Right lobe of liver (tissue), 6 donors: ENCODE results near the gene PPIL4. TPM values are rescaled to one million over a fixed set of nuclear protein-coding genes. Genes with fewer than 3 reads are reported as not detected.
A peak's percentile ranks its signal among the peaks of the same experiment; 100 is the strongest.

Source experiments
- ATAC-seq, 4 donors: fragments of 200-7000 bp; cut with Tn5 transposase; one replicate each; pipeline ENCODE4 v1.9.1; 2020; ENCODE audit warnings: mild to moderate bottlenecking in 4 of 4, moderate library complexity in 4 of 4
- DNase-seq, 3 donors: peaks; one replicate each; pipeline ENCODE4 v3.0.0-alpha.2; 2020
- H3K27ac ChIP-seq, 3 donors: fragments of 200-600 bp; one replicate each; pipeline ENCODE4 v1.8.0; 2022
- H3K27me3 ChIP-seq, 2 donors: fragments of 200-600 bp; one replicate each; pipeline ENCODE4 v1.8.0; 2022
- H3K36me3 ChIP-seq, 4 donors: fragments of 200-600 bp; sonication (generic) in 1 of 4; one replicate each; pipeline versions ENCODE4 v1.5.1 to v1.8.0; 2017 to 2022; ENCODE audit warnings: control low read depth in 1 of 4
- H3K4me1 ChIP-seq, 4 donors: fragments of 200-600 bp; sonication (generic) in 1 of 4; one replicate each; pipeline versions ENCODE4 v1.5.1 to v1.8.0; 2017 to 2022; ENCODE audit warnings: control low read depth in 1 of 4
- H3K4me3 ChIP-seq, 3 donors: fragments of 200-600 bp; one replicate each; pipeline ENCODE4 v1.8.0; 2022
- H3K9me3 ChIP-seq, 4 donors: fragments of 200-600 bp; sonication (generic) in 1 of 4; one replicate each; pipeline versions ENCODE4 v1.5.1 to v1.8.0; 2017 to 2022; ENCODE audit warnings: control low read depth in 1 of 4
- CTCF ChIP-seq, 4 donors: fragments of 200-600 bp in 3 of 4; fragments of 450-650 bp in 1 of 4; IDR thresholded peaks; one replicate each; pipeline versions ENCODE4 v1.5.1 to v1.8.0; 2016 to 2022; ENCODE audit warnings: antibody characterized with exemption in 4 of 4, mild to moderate bottlenecking in 2 of 4
- POLR2A ChIP-seq: fragments of 450-650 bp; IDR thresholded peaks from one replicate; pipeline ENCODE4 v1.6.1; 2017; ENCODE audit warnings: antibody characterized with exemption, mild to moderate bottlenecking
- WGBS: methylation state at CpG from one replicate; pipeline ENCODE4 v1.1.6; 2018; ENCODE audit warnings: low coverage, low lambda C conversion rate; ENCODE audit not compliant: insufficient coverage; ENCODE audit errors: missing lambda C conversion rate; 5-methylcytosine and 5-hydroxymethylcytosine counted together
- intact Hi-C, 2 donors: fragments of 100-400 bp; cut with DNase I; formaldehyde crosslinking; loops; one replicate each; pipeline versions ENCODE4 v1.11.2 to v1.14.1; 2022
- small RNA-seq, 2 experiments: library from RNA; depleted of rRNA; stranded (forward); fragments of <200 nt; gene quantifications; one replicate each; pipeline ENCODE3, GENCODE V24; 2016
- total RNA-seq, 6 experiments: library from RNA; depleted of rRNA in 2 of 6; stranded (reverse); fragments of >200 nt in 2 of 6; fragmentation: NEBNext Ultra II Directional in 3 of 6; extraction: Animal tissue kit (Norgen Biotek cat#: 25700) in 3 of 6; gene quantifications; one replicate each; pipeline versions ENCODE4 v1.1.0 to v1.2.4, GENCODE V29; 2016 to 2023
- donor health status: DM: no; HTN: yes; CAD: no.
- donor health status: DM: no; HTN: no; CAD: no.
- donor health status: DM: no; HTN: no; CAD: no.
- donor health status: DM: no; HTN: yes; CAD: no.
- donor health status: DM: no; HTN: yes; CAD: no.

Gene PPIL4
- total RNA-seq, 6 experiments from 2014 or later, result 7.5 to 9.6 (median 8.7) TPM

- no peaks in the 10 kb centered on the region for H3K36me3 ChIP-seq
- intact Hi-C loops, result no loop called here
- DNase-seq, result peak in 1 of 3 donors; percentile 58
- peaks cover 0 to 18% (median 12%) of the 10 kb centered on the region in 4 donors for H3K4me1 ChIP-seq
- no peak for TF ChIP-seq POLR2A
- TF ChIP-seq CTCF (IDR thresholded peaks at IDR 0.05), result no peak
- ATAC-seq, result peak in 2 of 4 donors; percentile 1 to 2
- H3K27me3 ChIP-seq, result no peaks in the 10 kb centered on the region
- peak overlapping the region; percentile 26 to 39 (median 36) for H3K27ac ChIP-seq
- H3K4me3 ChIP-seq, result no peak overlapping the region
- H3K9me3 ChIP-seq, result no peaks in the 10 kb centered on the region
- 76% methylated on average over 5 of the region's 11 CpGs for WGBS
Measured at GRCh38 chr6:149455031-149455732, 90.7 kb downstream of the PPIL4 start.

Small RNA genes lying within 50 kb of the gene (small RNA-seq; reads per million reads assigned to genes)
- gene RF00410, result 0 to 0.10 reads per million in 2 experiments
- gene RNU7-3P, result 0 reads per million in 2 experiments

Other genes starting within 250 kb of the PPIL4 start
- 10 to 100 TPM; 25.5 to 33.1 (median 30.2) TPM for gene TAB2, start 228.3 kb downstream of the PPIL4 start, total RNA-seq
- 1 to 10 TPM in 3 of 6 experiments, under 1 TPM in 3; 0.49 to 1.2 (median 1.0) TPM for gene SUMO4, start 145.8 kb downstream of the PPIL4 start, total RNA-seq
- gene ZC3H12D, start 61.0 kb downstream of the PPIL4 start, total RNA-seq, result 1 to 10 TPM in 1 of 6 experiments, under 1 TPM in 5; 0.49 to 1.4 (median 0.90) TPM
- 10 to 100 TPM; 20.1 to 26.0 (median 21.8) TPM for gene GINM1, start 20.3 kb upstream of the PPIL4 start, total RNA-seq
- gene KATNA1, start 102.7 kb upstream of the PPIL4 start, total RNA-seq, result 1 to 10 TPM; 3.5 to 6.9 (median 5.7) TPM
- gene LATS1, start 172.1 kb upstream of the PPIL4 start, total RNA-seq, result 10 to 100 TPM in 5 of 6 experiments, 1 to 10 TPM in 1; 9.5 to 16.6 (median 10.9) TPM
- gene NUP43, start 200.5 kb upstream of the PPIL4 start, total RNA-seq, result 10 to 100 TPM in 5 of 6 experiments, 1 to 10 TPM in 1; 8.8 to 15.9 (median 12.1) TPM
- gene PCMT1, start 203.7 kb upstream of the PPIL4 start, total RNA-seq, result 10 to 100 TPM; 40.7 to 84.5 (median 47.7) TPM